A549 (cell line): Measurements from ENCODE around the gene SWSAP1. TPM values are rescaled to one million over a fixed set of nuclear protein-coding genes. Genes with fewer than 3 reads are reported as not detected.

Experiments
- ATAC-seq, 2 experiments: fragments of 200-7000 bp in 1 of 2; fragments of >200 bp in 1 of 2; cut with Nextera tagmentation in 1 of 2; cut with Tn5 transposase in 1 of 2; 3 replicates each; pipeline versions ENCODE4 v1.8.0 to v1.9.1; 2018 to 2020; ENCODE audit warnings: mild to moderate bottlenecking in 1 of 2, moderate library complexity in 1 of 2
- CTCF ChIA-PET: fragments of 300-600 bp; sonication (Branson Sonifier 250); formaldehyde crosslinking; extraction: SDS; loops from one replicate; lab custom pipeline; 2021; ENCODE audit warnings: antibody characterized with exemption, inconsistent platforms; lab: Yijun Ruan, JAX
- POLR2A ChIA-PET: fragments of 350-600 bp; formaldehyde crosslinking; extraction: SDS; loops from one replicate; lab custom pipeline; 2021; ENCODE audit warnings: antibody characterized with exemption, inconsistent platforms; lab: Yijun Ruan, JAX
- DNase-seq, 2 experiments: peaks; one replicate each; pipeline versions ENCODE4 v3.0.0 to v3.0.0-alpha.2; 2011 to 2016; ENCODE audit warnings: low read depth in 1 of 2, low spot score in 1 of 2
- FAIRE-seq: peaks from 2 replicates; lab custom pipeline; 2011; peaks lifted over from hg19 to GRCh38; lab: Jason Lieb, UNC
- H3K27ac ChIP-seq, 2 experiments: fragments of >200 bp; sonication (Bioruptor Twin); formaldehyde crosslinking; 3 replicates each; pipeline ENCODE4 v1.5.1; 2016 to 2017
- H3K4me1 ChIP-seq: fragments of >200 bp; sonication (Bioruptor Twin); formaldehyde crosslinking; 3 replicates; pipeline ENCODE4 v1.6.1; 2016
- H3K4me2 ChIP-seq: fragments of >200 bp; sonication (Bioruptor Twin); formaldehyde crosslinking; 3 replicates; pipeline ENCODE4 v1.6.1; 2016
- H3K4me3 ChIP-seq: fragments of >200 bp; sonication (Bioruptor Twin); formaldehyde crosslinking; 3 replicates; pipeline ENCODE4 v1.5.1; 2016
- H3K9me3 ChIP-seq: fragments of >200 bp; sonication (Bioruptor Twin); formaldehyde crosslinking; 3 replicates; pipeline ENCODE4 v1.6.1; 2016
- CBX2 ChIP-seq: fragments of 200-600 bp; sonication (generic); IDR thresholded peaks from 2 replicates; pipeline ENCODE4 v1.6.1; 2016; ENCODE audit warnings: low read depth, mild to moderate bottlenecking, borderline replicate concordance
- CEBPB ChIP-seq, 2 experiments: fragments of >200 bp in 1 of 2; sonication (Bioruptor Twin) in 1 of 2; formaldehyde crosslinking in 1 of 2; IDR thresholded peaks; 2 replicates each; pipeline ENCODE4 v1.6.1; 2012 to 2016
- CHD4 ChIP-seq: fragments of 200-600 bp; sonication (generic); IDR thresholded peaks from 2 replicates; pipeline ENCODE4 v1.6.1; 2016; ENCODE audit warnings: antibody characterized with exemption, mild to moderate bottlenecking, borderline replicate concordance
- E2F6 ChIP-seq: IDR thresholded peaks from 2 replicates; pipeline ENCODE4 v1.6.1; 2012; ENCODE audit warnings: low read depth, borderline replicate concordance
- EHF ChIP-seq: fragments of 250-450 bp; sonication (Bioruptor Pico); IDR thresholded peaks from 2 replicates; pipeline ENCODE4 v1.5.0; 2020; ENCODE audit warnings: mild to moderate bottlenecking
- FOXS1 ChIP-seq: fragments of 250-450 bp; sonication (Bioruptor Pico); IDR thresholded peaks from 2 replicates; pipeline ENCODE4 v1.5.0; 2020; ENCODE audit warnings: mild to moderate bottlenecking, moderate library complexity
- GATA3 ChIP-seq: IDR thresholded peaks from 2 replicates; pipeline ENCODE4 v1.6.1; 2012; ENCODE audit warnings: borderline replicate concordance
- HDAC2 ChIP-seq: fragments of 200-600 bp; sonication (generic); IDR thresholded peaks from 2 replicates; pipeline ENCODE4 v1.6.1; 2016
- HES2 ChIP-seq: fragments of >200 bp; sonication (Bioruptor Twin); formaldehyde crosslinking; IDR thresholded peaks from 2 replicates; pipeline ENCODE4 v1.6.1; 2016
- HOXB5 ChIP-seq: fragments of 250-450 bp; sonication (Bioruptor Pico); IDR thresholded peaks from 2 replicates; pipeline ENCODE4 v1.5.0; 2020; ENCODE audit warnings: mild to moderate bottlenecking, moderate library complexity
- JUNB ChIP-seq: fragments of >200 bp; sonication (Bioruptor Twin); formaldehyde crosslinking; IDR thresholded peaks from 2 replicates; pipeline ENCODE4 v1.6.1; 2016
- MAFK ChIP-seq: fragments of 450-650 bp; IDR thresholded peaks from 2 replicates; pipeline ENCODE4 v1.6.1; 2014; ENCODE audit not compliant: partially characterized antibody
- MAZ ChIP-seq: fragments of 150-350 bp; IDR thresholded peaks from 2 replicates; pipeline ENCODE4 v1.6.1; 2014; ENCODE audit warnings: antibody characterized with exemption, low read depth, low read length, borderline replicate concordance
- PHF8 ChIP-seq: fragments of 200-600 bp; sonication (generic); IDR thresholded peaks from 2 replicates; pipeline ENCODE4 v1.6.1; 2016; ENCODE audit warnings: low read depth, mild to moderate bottlenecking, antibody characterized with exemption, moderate library complexity, borderline replicate concordance
- REST ChIP-seq: fragments of 200-600 bp; sonication (generic); IDR thresholded peaks from 2 replicates; pipeline ENCODE4 v1.6.1; 2016; ENCODE audit warnings: antibody characterized with exemption, mild to moderate bottlenecking, moderate library complexity
- ZC3H11A ChIP-seq: fragments of 450-650 bp; IDR thresholded peaks from 2 replicates; pipeline ENCODE4 v1.6.1; 2014; ENCODE audit warnings: antibody characterized with exemption, mild to moderate bottlenecking
- WGBS: methylation state at CpG from one replicate; pipeline ENCODE4 v1.1.6; 2017; ENCODE audit errors: missing lambda C conversion rate; 5-methylcytosine and 5-hydroxymethylcytosine counted together
- polyA plus RNA-seq, 4 experiments: library from polyadenylated mRNA; depleted of rRNA in 3 of 4; stranded (reverse); fragments of >200 nt; fragmentation: RNase III in 1 of 4; extraction: RNeasy Plus Mini Kit Qiagen cat#74134 plus additional on column Dnase treatment in 1 of 4; gene quantifications; 2 replicates in 3 of 4; 3 replicates in 1 of 4; pipeline ENCODE4 v1.2.3, GENCODE V29; 2011 to 2017

SWSAP1 gene
- polyA plus RNA-seq, 2 of the 4 experiments (the other 2 are of a cell fraction) = 1.3 to 1.5 TPM

- ChIA-PET CTCF (interaction anchor here (0.7 to 6.3 kb wide), 6 partner anchors 12 to 64 kb away, joined by 3 to 40 read pairs (median 3); partner anchors contain the start of genes EPOR, ODAD3 and PRKCSH), POLR2A (interaction anchor here (1.0 to 3.5 kb wide), 2 partner anchors 16 to 44 kb away, joined by 3 to 11 read pairs; partner anchors contain the start of genes ODAD3 and SWSAP1)
- H3K4me1 ChIP-seq = no peaks in the 10 kb centered on the region
- FAIRE-seq = no peak
- ATAC-seq = peak; percentile 72 to 81
- H3K27ac ChIP-seq = peak within 1 kb of the TSS; percentile 51 to 76; a peak in 5 of 6 replicates
- TF ChIP-seq CEBPB (IDR thresholded peaks at IDR 0.05) = no peak
- TF ChIP-seq E2F6 = no peak
- no peak for TF ChIP-seq HES2
- no peak for TF ChIP-seq EHF (CRISPR knock-in tag)
- no peak for TF ChIP-seq GATA3
- no peak for TF ChIP-seq PHF8
- no peak for TF ChIP-seq HOXB5 (CRISPR knock-in tag)
- no peak for TF ChIP-seq HDAC2
- no peak for TF ChIP-seq FOXS1 (CRISPR knock-in tag)
- no peak for TF ChIP-seq REST
- TF ChIP-seq CHD4 = no peak
- TF ChIP-seq ZC3H11A = no peak
- TF ChIP-seq MAZ = no peak
- no peak for TF ChIP-seq JUNB
- TF ChIP-seq MAFK = no peak
- no peak for TF ChIP-seq CBX2
- no peaks in the 10 kb centered on the region for H3K9me3 ChIP-seq
- peak within 1 kb of the TSS; percentile 55 for H3K4me3 ChIP-seq
- peak within 1 kb of the TSS; percentile 85 for H3K4me2 ChIP-seq
- DNase-seq = no peak
- 16% methylated on average over 13 of the region's 72 CpGs for WGBS
Measured at GRCh38 chr19:11418549-11419506, 44.4 kb downstream of the SWSAP1 start, which contains the start of gene RGL3. Gene RGL3, minus strand, starts transcription at chr19:11419314. Its CDS starts 36 bp downstream, at chr19:11419278.

GRCh38 chr19:11420429-11421370 is 46.2 kb downstream of the SWSAP1 start:
- DNase-seq = no peak
- ChIA-PET POLR2A (interaction anchor here (1.9 to 3.5 kb wide), 2 partner anchors 39 to 46 kb away, joined by 5 to 11 read pairs; partner anchors contain the start of gene SWSAP1), CTCF (interaction anchor here (3.0 to 6.3 kb wide), 3 partner anchors 38 to 62 kb away, joined by 9 to 40 read pairs (median 20); partner anchors contain the start of gene EPOR)
- Histone ChIP-seq H3K9me3 (no peaks in the 10 kb centered on the region), H3K4me3 (no peak overlapping the region), H3K4me1 (no peaks in the 10 kb centered on the region), H3K27ac (no peak overlapping the region), H3K4me2 (no peak overlapping the region)
- FAIRE-seq = no peak
- TF ChIP-seq HOXB5 (CRISPR knock-in tag) = no peak
- TF ChIP-seq CEBPB (IDR thresholded peaks at IDR 0.05) = peak; percentile 32 to 78; a peak in 3 of 4 replicates
- WGBS = 72% methylated on average over 31 of the region's 46 CpGs
- no peak for ATAC-seq
